Cardiac septum (tissue), 1 donor: ENCODE measurements around the gene ZNF518A. TPM values are rescaled to one million over a fixed set of nuclear protein-coding genes. Genes with fewer than 3 reads are reported as not detected.

Experiments
- DNase-seq: peaks from one replicate; pipeline ENCODE4 v3.0.0-alpha.2; 2020; ENCODE audit warnings: low spot score
- intact Hi-C: fragments of 100-400 bp; cut with DNase I; formaldehyde crosslinking; loops from one replicate; pipeline ENCODE4 v1.14.0; 2022
- long read RNA-seq: library from polyadenylated mRNA; unstranded; transcript quantifications from one replicate; pipeline ENCODE4 v2.0.0, GENCODE V29; 2021
- total RNA-seq: library from RNA; stranded (reverse); fragmentation: NEBNext Ultra II Directional; extraction: Animal tissue kit (Norgen Biotek cat#: 25700); gene quantifications from one replicate; pipeline ENCODE4 v1.2.1, GENCODE V29; 2021
- donor health status: DM: no; HTN: no; CAD: no.

The ZNF518A gene
- total RNA-seq: 12.7 TPM
- long read RNA-seq, partial matches to known transcripts: 0 of 7 reads
- long read RNA-seq, other reads (novel, unspliced or antisense): 7 of 7 reads

DNA sequence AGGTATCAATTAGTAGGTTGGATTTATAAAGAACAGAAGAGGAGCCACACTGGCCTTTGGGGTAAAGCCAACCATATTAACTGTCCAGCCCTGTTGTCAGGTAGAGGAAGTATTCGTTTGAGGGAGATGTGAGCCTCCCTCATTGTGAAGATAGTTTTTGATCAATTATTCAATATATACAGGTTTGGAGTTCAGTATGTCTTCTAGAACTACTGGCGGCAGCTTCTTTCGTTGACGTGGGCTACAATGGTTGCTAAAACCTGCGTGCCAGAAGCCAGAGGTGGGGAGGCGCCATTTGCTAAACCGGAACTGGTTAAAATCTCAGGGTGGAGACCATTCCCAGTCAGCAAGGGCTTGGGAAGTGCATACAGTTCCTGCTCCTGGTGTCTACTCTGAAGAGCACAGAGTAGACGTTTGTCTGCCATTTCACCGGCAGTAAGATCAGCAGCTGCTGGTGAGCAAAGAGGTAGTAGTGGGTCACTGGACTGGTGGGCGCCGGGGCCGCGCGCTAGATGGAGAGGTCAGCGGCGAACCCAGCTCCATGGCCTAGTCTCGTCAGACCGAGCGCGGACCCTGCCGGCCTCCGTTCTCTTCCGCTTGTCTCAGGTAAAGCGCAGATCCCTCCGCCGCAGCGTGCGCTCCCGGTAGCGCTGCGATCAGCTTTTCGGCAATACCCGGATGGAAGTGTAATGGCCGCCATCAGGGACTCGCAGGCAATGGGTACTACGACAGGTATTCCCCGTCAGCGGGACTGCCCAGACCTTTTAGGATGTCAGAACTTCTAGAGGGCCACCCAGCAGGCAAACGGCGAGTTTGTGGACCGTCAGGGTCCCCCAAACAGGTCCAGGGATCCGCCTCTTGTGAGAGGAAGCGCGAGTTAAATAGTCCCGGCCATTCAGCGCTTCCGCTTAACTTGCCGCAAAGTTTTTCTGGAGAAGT lies at the start of gene ZNF518A:
Gene ZNF518A (plus strand): TSS at position 911 of the 939 bp plus-strand sequence. CDS start 26,026 bp downstream, outside the sequence.
- DNase-seq: peak; percentile 95
- intact Hi-C loops: loop anchor here (1.0 to 5.0 kb wide), 2 partner anchors 39 to 87 kb away; partner anchors contain the start of gene CCNJ

GRCh38 chr10:96082153-96082552 lies 47.9 kb upstream of the ZNF518A start:
- intact Hi-C loops: no loop called here

GRCh38 chr10:96082748-96083147 lies 47.3 kb upstream of the ZNF518A start:
- intact Hi-C loops: no loop called here
- DNase-seq: no peak

More at GRCh38 chr10:96082153-96082552, 47.9 kb upstream of the ZNF518A start:
- no peak for DNase-seq

GRCh38 chr10:96089116-96089515 lies 41.0 kb upstream of the ZNF518A start:
- DNase-seq: no peak
- intact Hi-C loops: no loop called here

- DNase-seq: peak; percentile 94
- intact Hi-C loops: loop anchor here (1.0 kb wide), 1 partner anchor 40 kb away; the partner anchor contains the start of gene ZNF518A
Observed at GRCh38 chr10:96089670-96090462, 40.2 kb upstream of the ZNF518A start.

DNA sequence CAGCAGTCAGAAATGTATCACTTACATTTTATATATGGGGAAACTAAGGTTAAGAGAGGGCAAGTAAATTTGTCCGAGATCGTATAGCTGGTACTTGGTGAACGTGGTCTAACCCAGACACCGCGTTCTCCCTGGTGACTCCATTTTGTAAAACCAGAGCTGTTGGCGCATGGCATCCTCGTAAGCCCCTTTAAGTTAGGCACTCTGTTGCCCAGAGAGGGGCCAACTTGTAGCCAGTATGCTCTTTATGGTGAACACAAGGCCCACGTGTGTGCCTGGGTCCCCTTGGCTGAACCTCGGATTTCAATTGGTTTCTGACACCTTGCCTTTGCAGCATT lies 39.7 kb upstream of the ZNF518A start:
- intact Hi-C loops: loop anchor here (1.0 kb wide), 1 partner anchor 40 kb away; the partner anchor contains the start of gene ZNF518A
- no peak for DNase-seq

DNA sequence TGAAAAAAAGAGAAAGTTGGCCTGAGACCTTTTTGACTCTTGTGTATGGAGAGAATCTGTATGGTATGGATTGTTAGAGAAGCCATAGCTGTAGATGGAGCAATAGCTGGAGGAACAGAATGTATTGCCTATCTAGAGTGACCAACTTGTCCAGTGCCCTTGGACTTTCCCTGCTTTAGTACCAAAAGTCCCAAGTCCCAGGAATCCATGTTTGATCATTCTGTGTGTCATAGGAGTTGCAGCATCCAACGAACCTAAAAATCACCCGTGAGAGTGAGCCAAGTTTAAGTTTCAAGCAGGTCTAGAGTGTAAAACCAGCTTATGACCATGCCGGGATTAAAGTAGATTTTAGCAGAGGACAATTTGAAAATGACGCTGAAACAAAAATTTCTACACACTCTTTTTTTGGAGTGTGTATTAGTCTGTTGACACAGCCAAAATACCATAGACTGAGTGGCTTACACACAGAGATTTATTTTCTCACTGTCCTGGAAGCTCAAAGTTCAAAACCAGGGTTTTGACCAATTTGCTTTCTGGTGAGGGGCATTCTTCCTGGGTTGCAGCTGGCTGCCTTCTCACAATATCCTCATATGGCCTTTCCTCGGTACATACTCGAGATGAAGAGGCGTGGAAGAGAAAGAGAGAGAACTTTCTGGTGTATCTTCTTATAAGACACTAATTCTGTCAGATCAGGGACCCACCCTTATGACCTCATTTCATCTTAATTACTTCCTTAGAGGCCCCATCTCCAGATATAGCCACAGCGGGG lies 36.9 kb upstream of the ZNF518A start:
- no peak for DNase-seq
- intact Hi-C loops: no loop called here

GRCh38 chr10:96093948-96094347 lies 36.1 kb upstream of the ZNF518A start:
- intact Hi-C loops: no loop called here
- no peak for DNase-seq

DNA sequence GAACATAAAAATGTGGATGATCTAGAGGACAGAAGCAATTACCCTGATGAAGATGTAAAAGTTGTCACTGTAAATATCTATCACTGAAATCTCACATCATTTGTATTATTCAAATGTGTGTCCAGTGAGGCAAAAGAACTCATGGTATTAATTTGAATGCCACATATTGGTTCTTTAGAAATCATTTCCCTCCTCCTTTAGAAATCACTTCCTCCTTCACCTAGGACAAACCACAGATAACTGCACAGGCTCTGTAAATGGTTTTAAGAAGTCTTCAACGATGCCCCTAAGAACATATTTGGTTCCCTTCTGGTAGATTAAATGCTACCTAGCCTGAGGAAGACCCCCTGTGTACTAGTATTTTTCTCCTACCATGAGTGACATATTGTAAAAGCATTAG lies 33.1 kb upstream of the ZNF518A start:
- intact Hi-C loops: no loop called here

GRCh38 chr10:96097865-96098264 lies 32.2 kb upstream of the ZNF518A start:
- intact Hi-C loops: no loop called here
- no peak for DNase-seq

More for the DNA sequence above, 33.1 kb upstream of the ZNF518A start:
- DNase-seq: no peak

DNA sequence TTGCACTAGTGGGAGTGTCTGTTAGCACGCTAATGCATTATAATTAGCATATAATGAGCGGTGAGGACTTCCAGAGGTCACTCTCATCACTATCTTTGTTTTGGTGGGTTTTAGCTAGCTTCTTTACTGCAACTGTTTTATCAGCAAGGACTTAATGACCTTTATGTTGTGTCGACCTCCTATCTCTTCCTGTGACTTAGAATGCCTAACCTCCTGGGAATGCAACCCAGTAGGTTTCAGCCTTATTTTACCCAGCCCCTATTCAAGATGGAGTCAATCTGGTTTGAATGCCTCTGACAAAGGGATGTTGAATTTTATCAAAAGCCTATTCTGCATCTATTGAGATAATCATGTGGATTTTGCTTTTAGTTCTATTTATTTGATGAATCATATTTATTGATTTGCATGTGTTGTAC lies 22.5 kb upstream of the ZNF518A start:
- no peak for DNase-seq
- intact Hi-C loops: no loop called here

DNA sequence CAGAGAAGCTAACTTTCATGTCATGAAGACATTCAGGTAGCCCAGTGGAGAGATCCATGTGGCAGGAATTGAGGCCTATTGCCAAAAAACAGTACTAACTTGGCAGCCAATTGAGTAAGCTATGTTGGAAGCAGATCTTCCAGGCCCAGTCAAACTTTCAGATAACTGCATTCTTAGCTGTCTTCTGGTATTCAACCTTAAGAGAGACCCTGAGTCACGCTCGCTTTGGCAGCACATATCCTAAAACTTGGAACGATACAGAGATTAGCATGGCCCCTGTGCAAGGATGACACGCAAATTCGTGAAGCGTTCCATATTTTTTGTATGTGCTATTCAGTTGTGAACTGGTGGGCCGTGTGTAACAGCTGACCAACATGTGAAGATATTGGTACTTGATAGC lies 17.6 kb upstream of the ZNF518A start:
- no peak for DNase-seq
- intact Hi-C loops: no loop called here

DNA sequence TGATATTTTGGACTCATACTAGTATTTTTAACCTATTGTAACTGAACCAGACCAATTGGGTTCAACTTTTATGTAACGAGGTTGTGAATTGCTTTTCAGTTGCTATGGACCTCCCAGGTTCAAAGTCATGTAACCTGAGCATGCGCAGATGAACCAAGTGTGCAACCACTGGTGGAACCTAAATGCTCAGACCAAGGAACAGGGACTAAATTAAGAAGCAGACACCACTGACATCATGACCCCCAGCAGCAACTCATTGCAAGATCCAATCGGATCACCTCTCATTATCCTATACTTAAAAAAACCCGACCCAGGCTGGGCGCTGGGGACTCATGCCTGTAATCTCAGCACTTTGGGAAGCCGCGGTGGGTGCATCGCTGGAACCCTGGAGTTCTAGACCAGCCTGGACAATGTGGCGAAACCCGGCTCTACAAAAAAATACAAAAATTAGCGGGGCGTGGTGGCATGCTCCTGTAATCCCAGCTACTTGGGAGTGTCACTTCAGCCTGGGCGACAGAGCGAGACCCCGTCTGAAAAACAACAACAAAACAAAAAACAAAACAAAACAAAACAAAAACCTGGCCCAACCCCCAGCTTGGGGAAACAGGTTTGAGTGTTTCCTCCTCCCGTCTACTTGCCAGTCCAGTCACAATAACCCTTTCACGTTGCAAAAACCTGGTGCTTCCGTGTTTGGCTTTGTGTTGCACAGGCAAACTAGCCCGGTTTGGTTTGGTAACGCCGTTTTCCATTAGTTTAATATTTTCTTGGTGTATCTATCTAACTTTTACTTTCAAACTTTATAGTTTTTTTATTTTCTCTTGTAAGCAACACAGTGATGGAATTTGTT lies 11.3 kb upstream of the ZNF518A start:
- intact Hi-C loops: no loop called here
- no peak for DNase-seq

DNA sequence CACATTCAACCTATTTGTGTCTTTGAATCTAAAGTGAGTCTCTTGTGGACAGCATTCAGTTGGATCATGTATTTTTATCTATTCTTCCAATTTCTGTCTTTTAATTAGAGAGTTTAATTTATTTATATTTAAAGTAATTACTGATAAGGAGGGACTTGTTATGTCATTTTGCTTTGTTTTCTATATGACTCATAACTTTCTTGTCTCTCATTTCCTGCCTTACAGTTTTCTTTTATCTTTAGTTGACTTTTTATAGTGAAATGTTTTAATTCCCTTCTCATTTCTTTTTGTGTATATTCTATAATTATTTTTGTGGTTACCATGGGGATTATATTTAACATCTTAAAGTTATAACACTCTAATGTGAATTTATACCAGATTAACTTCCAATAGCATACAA lies 7.3 kb upstream of the ZNF518A start:
- DNase-seq: no peak
- intact Hi-C loops: no loop called here

GRCh38 chr10:96124230-96125141 lies 5.6 kb upstream of the ZNF518A start:
- peak; percentile 76 for DNase-seq
- intact Hi-C loops: no loop called here

GRCh38 chr10:96125142-96125515 lies 5.0 kb upstream of the ZNF518A start:
- intact Hi-C loops: no loop called here

DNA sequence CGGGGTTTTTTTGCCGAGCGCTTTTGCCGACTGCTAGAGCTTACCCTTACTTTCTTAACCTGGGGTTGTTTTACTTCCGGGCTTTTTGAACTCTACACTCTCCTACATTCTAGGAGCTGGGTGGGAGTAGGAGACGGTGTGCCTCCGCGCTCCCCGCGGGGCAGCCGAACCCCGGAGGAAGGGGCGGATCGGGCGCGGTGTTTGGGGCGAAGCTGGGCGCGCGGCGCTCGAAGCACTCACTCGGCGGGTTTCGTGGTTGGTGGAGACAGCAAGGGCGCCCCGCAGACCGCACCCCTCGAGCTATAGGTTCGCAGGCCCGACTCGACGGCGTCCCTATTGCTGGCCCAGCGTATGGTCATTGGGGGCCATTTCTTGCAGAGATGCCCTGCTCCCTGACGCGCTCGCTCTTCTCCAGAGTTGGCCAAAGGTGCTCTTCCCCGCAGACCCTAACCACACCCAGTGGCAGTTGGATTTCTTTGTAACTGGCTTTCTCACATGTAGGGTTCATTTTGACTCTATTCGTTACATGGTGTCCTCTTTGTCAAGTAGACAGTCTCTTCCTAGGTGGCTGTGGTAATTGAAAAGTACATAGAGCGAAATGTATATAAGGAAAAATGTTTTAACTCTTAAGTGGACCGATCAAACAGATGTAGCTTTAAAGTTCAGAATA lies 364 bp downstream of the ZNF518A start:
- peak; percentile 81 for DNase-seq
- intact Hi-C loops: loop anchor here (1.0 to 5.0 kb wide), 2 partner anchors 40 to 88 kb away; partner anchors contain the start of gene CCNJ

More at GRCh38 chr10:96125142-96125515, 5.0 kb upstream of the ZNF518A start:
- no peak for DNase-seq
